GM19455 (cell line): ENCODE data around the gene ZCCHC18.
"Not testable (repeated sequence)": the region's sequence is repeated elsewhere in the genome, so short reads cannot be mapped to it uniquely, and the experiment has no call there.

ENCODE experiments used
- ATAC-seq: cut with Tn5 transposase; IDR thresholded peaks from one replicate; pipeline ENCODE4 v1.9.1; 2021; ENCODE audit not compliant: unreplicated experiment

Gene ZCCHC18

DNA sequence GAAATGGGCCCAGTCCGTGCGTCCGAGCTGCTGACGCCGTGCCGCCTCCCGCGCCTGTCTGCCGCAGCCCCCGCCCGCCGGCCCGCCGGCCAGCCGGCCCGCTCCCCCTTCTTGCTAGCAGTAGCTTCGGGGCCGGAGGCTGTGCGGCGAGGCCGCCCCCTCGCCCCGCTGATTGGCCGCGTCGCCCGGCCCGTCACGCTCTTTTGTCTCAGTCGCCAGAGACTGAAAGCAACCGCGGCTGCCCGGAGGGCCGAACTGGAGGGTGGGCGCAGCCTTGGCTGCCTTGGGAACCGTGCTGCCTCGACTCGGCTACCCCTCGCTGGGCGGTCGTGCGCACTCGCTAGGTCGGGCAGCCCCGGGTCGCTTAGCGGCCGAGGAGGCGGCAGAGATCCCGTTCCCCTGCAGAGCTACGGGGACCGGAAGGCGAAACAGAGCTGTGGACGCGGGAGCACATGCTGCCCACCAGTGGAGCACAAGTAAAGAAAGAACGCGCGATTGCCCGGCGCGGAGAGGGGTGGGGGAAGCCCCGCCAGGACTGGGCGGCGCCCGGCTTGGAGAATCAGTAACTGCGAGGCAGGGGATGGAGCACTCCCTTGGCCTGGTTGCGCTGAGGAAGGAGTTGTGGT is at the start of gene ZCCHC18:
ZCCHC18 (plus strand) TSS at position 198 of the 626 bp plus-strand sequence. CDS start 1,589 bp downstream, outside the sequence.
- peak; percentile 76 for ATAC-seq

DNA sequence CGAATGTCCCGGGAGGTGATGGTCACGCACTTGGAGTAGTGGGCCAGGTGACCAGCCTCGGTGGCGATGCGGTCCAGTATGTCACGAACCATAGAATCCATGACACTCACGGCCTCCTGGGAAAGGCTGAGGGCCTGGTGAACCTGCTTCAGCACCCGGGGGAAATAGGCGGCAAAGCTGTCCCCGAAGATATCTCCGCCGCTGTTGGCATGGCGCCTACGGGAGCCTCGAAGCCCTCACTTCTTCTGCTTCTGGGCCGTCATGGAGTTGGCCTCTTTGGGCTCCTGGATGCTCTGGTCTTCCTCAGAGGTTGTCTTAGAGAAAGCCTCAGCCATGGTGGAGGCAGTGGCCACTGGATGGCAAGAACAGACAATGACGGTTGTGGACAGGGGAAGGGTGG is 49.7 kb upstream of the ZCCHC18 start:
- ATAC-seq = not testable (repeated sequence)

DNA sequence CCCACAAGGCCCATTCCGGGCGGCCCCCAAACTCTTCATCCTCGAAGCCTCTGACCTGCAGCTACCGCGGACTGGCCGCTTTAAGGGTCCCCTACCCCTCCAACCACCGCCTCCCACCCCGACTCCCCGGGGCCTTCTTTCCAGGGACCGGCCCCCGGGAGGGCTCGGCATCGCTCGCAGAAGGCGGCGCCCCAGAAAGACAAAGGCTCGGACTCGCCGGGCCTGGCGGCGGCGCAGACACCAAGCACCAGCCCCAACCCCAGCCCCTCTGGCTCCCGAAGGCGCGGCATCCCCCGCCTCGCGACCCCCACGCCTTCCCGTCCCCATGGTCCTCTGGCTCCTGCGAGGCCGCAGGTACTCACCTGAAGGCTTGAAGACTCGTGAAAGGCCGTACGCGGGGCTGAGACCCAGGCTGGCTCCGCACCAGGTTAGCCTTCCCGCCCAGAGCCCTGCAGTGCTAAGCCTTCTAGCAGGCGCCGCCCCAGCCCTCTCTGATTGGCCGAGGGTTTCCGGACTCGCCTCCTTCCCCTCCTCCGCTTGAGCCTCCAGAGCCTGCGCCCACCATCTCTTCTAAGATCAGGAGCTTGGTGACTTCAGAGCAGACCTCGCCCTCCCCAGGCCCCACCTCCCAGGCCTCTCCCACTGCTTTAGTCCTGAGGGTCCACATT is 36.4 kb upstream of the ZCCHC18 start, which contains the start of gene TMSB15C:
TMSB15C (minus strand) TSS at position 459 of the 668 bp plus-strand sequence.
- ATAC-seq = not testable (repeated sequence)

DNA sequence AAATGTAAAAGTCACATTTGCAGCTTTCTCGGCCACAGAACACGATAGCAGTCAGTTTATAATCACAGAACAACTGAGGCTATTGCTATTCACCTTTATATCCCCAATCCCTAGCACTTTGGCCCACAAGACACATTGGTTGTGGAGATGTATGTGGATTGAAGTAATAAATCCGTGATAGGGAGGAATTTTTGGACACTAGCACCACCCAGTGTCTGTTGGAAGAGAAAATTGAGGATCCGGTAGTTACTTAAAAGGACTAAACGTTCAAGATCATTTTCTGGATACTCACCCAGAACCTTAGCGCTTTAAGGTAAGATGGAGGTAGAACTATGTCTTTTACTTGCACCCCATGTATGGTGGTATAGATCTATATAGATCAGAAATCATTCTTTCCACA is 34.5 kb upstream of the ZCCHC18 start:
- ATAC-seq = not testable (repeated sequence)

DNA sequence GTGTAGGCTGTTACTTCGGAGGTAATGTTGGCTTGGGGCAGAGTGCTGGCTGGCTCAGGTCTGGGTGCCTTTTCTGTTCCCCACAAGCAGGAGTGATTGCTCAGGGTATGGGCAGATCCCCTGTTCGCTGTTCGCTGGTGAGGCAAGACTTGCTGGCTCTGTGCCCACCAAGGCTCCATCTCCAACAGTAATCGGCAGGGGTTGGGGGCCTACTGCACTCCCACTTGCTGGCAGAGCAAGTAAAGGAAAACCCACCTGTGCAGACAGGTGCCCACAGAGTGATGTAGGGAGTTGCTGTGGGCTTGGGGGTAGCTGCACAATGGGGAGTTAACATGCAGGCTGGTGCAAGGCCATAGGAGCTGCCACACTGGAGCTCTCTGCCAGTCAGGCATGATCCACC is 28.3 kb upstream of the ZCCHC18 start:
- ATAC-seq = no peak

DNA sequence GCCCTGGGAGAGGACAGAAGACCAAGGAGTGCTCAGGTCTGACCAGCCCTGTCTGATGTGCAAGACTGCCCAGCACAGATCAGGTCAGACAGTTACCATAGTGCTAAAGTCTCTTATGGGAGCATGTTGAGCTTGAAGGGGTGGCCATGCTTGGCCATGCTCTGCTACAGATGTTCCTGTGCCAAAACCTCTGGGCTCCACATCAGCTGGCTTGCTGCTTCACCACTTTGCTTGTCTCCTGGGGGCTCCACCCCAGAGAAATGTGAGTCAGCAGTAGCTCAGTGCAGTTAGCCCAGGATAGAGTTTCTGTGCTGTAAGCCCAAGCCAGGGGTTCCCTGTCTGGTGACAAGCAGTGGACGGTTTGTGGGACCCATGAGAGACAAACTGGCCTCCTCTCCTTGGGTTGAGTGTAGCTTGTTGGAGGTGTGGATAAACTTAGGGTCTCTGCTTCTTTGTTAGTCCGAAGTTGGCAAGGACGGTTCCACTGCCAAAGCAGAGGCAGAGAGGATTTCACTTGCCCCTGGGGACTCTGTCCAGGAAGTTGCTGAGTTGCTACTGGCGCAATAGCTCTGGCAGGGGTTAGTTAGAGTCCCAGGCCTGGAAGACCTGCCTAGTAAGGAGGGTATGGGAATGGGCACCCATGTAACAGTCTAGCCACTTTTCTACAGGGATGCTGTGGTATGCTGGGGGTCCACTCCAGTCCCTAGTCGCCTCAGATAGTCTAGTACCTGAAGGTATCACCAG is 27.6 kb upstream of the ZCCHC18 start:
- no peak for ATAC-seq

DNA sequence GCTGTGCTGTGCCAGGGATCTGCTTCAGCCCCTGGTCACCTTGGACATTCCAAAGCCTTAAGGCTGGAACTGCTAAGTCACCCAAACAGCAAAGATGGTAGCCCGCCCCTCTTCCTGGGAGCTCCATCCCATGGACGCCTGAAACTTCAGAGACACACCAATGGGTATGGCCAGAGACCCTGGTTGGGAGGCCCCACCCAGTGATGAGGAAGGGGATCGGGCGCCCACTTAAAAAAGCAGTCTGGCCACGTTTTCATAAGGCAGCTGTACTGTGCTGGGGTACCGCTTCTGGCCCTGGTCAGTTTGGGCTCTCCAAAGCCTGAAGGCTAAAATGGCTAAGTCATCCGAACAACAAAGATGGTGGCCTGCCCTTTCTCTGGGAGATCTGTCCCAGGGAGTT is 26.8 kb upstream of the ZCCHC18 start:
- ATAC-seq = no peak

DNA sequence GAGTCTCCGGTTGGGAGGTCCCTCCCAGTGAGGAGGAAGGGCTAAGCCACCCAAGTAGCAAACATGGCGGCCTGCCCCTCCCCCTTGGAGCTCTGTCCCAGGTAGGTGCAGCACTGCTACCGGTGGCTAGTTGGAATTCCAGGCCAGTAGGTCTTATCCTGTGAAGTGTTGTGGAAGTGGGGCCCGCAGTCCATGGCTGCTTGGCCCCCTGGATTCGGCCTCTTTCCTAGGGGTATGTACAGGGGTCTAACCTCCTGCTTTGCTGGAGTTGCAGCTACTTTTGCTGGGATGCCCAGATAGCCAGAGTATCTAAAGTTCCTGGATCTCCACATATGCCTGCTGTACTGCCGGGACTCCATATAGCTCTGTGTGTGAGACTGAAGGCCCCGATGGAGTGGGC is 26.4 kb upstream of the ZCCHC18 start:
- ATAC-seq = no peak

DNA sequence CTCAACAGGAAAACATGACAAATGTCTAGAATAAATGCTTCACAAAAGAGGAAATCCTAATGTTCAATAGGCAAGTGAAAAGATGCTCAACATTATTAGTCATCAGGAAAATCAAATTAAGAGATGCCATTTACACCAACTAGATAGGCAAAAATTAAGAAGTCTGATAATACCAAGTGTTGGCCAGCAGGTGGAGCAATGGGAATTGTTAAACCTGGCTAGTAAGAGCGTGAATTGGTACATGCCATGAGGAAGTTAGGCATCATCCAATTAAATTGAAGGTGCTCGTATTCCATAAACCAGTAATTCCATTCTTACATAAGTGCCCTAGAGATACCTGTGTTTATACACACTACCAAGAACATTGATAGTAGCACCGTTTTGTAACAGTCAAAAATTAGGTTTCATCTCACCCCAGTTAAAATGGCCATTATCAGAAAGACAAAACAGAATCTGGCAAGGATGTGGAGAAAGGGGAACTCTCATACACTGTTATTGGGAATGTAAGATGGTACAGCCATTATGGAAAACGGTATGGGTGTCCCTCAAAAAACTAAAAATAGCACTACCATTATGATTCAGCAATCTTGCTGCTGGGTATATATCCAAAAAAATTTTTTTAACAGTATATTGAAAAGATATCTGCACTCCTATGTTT is 14.0 kb upstream of the ZCCHC18 start:
- no peak for ATAC-seq

DNA sequence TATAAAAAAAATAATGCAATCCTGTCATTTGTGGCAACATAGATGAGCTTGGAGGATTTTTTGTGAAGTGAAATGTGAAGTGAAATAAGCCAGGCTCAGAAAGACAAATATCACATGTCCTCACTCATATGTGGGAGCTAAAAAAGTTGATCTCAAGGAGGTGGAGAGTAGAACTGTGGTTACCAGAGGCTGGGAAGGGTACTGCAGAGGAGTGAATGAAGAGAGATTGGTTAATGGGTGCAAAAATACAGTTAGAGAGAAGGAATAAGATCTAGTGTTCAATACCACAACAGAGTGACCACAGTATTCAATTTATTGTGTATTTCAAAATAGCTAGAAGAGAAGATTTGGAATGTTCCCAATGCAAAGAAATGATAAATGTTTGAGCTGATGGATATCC is 13.4 kb upstream of the ZCCHC18 start:
- ATAC-seq = no peak

DNA sequence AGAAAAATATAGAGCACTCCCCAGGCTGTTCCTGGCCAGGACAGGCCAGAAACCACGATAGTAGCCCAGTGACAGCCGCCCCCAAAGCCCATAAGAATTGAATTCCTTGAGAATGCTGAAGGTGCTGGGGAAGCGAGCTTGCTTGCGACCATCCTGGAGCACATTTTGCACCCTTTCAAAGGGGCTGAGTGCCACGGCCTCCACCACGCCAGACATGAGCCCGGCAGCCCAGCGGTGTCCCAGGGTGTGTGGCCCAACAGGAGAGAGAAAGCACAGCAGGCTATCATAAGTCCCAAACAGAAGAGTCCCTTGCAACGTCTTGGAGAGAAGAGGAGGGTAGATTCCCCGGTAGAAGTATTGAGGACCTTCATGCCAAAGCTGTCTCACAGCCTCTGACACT is 7.6 kb upstream of the ZCCHC18 start:
- no peak for ATAC-seq

DNA sequence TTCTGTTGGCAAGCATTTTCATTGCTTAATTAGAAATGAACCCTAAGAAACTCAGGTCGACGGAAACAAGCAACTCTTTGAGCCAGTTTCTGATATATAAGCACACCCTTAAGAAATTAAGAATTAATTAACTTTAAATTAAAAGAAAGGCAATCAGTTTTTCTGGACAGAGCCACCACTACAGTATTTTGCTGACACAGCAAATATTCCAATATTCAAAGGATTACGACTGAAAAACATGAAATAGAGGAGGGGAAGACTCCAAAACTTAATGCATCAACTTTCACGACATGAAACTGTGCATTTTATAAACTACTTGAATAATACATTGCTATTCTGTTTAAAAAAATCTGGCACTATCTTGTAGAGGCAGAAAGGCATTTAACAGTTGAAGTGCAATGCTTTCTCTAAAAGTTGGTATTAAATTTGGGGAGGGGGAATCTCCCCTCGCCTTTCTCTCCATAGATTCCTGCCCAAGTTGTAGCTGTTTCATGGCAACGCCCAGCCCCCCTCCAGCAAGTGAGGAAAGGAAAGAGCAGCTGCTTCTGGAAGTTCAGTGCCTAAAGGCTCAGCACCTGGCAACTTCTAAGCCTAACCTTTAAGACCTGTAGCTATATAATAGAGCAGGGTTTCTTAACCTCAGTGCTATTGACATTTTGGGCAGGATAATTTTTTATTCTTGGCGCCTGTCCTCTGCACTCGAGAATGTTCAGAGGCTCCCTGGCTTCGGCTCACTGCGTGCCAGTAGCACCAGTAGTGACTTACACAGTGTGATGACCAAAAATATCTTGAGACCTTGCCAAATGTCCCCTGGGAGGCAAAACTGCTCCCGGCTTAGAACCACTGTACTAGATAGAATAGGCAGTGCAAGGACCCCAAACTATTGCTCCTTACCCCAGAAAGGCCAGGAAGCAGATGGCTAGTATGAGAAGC is 6.7 kb upstream of the ZCCHC18 start:
- no peak for ATAC-seq

DNA sequence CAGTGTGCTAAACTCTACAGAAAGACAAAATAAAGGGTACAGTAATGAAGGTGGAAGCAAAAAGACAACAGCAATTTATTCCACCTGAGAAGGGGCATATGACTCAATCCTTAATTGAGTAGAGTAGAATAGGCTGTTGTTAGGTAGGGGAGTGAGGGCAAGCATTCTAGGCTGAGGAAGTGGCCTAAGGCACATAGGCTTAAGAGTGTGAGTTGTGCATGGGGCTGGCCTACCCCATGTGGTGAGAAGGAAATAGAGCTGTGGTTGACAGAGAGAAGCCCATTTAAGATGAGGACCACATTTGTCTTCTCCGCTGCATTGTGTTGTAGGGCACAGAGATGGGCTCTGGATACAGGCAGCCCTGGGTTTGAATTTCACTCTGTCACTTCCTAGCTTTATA is 3.4 kb upstream of the ZCCHC18 start:
- ATAC-seq = no peak

DNA sequence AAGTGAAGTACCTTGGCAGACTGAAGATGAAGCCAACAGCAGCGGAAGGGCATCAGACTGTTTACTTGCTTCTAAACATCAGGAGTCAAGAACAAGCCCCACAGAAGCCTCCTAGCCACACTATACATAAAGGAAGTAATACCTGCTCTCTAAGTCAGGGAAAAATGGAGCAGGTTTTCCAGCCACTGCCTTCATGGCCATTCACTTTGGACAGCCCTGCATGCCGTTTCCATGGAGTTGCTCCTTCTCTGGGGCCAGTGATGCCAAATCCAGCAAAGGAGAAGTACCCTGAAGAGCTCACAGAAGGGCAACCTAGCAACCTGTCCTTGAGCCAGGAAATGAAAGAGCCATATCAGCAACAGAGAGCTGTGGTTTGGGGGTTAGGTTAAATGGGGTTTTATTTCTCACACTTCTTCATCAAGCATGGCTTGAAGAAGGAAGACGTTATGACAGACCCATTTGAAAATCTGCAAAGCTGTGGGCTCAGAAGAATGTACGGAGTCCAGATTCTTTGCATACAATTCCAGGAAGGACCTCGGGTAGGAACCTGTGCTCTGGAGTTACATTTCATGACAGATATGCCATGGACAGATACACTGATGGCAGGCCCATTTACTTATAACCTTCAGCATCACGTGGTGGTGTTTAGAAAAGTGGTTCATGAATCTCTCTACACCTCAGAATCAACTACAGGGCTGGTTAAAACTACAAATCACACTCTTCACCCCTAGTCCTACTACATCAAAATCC is 1.7 kb upstream of the ZCCHC18 start:
- ATAC-seq = not testable (repeated sequence)

DNA sequence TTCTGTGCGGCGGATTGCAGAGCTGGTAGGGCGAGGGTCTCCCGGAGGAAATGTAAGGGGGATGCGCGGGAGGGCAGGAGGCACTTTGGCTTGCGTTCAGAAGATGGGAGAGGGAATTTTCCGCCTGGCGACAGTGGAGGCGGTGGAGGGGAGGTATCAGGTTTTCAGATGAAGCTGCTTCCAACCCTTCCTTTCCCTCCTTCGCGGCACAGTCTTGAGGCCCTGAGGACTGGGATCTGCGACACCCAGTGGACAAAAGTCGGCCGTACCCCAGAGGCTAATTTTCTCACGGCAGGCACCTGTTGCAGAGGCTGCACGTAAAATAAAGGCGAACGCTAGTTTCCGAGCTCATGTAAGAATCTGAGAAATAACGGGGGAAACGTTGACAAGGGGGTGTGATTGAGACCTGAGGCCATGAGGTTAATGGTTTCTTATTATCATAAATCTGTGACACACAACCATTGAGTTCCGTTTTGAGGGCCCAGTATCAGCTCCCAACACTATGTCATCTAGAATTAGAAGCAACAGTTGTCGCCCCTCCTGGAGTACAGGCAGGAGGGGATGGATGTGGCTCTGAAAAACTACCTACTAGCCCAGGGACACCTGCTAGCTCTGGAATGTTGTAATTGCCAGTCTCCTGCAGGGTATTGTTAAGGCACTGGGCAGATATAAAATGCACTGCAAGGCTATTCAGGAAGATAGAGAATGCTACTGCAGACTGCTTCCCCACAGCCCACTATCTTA is 1.1 kb downstream of the ZCCHC18 start:
- ATAC-seq = peak; percentile 43

DNA sequence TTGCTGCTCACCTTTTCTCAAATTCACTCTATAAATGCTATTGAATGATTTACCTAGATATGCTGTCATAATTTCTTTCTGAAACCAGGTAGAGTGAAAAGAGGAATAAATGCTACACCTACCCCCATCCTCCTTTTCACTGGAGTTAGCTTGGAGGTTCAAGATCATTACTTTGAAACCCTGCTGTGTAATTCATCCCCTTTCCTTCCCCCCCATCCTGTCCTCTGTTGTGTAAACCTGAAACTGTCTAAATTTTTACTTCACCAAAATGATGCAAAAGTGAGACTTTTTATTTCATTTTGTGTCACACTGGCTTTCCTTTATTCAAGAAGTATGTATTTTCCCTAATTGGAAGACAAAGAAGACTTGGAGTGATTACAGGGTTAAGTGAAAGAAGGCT is 5.4 kb downstream of the ZCCHC18 start:
- ATAC-seq = no peak

DNA sequence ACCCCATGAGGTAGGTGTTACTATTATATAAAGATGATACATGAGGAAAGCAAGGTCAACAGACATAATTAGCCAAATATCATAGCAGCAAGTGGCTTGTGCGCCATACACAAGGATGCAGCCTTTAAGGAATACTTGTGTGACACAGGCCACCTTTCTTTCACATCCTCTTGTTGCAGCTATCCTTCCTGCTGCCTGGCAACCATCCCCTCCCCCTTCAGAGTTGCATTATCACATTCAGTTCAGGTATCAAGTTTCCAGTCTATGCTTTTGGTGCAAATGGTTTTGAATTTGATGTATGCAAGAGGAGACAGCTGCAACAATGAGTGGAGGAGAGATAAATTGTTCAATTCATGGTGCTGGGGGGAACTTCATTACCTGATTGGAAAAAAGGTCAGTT is 6.4 kb downstream of the ZCCHC18 start:
- no peak for ATAC-seq

DNA sequence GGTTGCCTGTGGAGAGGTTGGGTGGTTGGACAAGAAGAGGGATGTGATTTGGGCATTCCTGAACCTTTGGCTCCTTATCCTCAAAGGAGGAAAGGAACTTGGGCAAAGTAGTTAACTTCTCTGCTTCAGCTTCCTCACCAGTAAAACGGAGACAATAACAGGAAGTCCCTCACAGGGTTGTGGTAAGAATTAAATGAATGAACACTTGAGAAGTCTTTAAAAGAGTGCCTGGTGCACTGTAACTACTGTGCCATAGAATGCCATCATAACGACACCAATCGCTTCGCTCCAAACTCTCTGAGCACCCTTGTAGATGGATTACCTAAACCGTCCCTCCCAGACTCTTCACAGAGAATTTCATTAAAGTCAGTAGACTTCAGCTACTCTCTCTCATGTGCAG is 10.5 kb downstream of the ZCCHC18 start:
- ATAC-seq = no peak

DNA sequence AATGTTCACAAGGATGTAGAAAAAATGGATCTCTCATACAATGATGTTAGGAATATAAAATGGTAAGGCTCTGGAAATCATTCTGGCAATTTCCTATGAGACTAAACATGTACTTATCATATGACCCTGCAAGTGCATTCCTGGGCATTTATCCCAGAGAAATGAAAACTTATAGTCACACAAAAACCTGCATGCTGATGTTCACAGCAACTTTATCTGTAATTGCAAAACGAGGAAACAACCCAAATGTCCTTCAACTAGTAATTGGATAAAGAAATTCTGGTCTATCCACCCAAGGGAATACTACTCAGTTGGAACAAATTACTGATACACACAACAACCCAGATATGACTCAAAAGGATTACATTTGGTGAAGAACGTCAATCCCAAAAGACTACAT is 14.5 kb downstream of the ZCCHC18 start:
- no peak for ATAC-seq
